HepG2 (cell line): ENCODE data around the gene GRIN3B. TPM values are rescaled to one million over a fixed set of nuclear protein-coding genes. Genes with fewer than 3 reads are reported as not detected.

Experiments
- ATAC-seq: fragments of 200-7000 bp; cut with Tn5 transposase; 3 replicates; pipeline ENCODE4 v1.9.1; 2020; ENCODE audit warnings: mild to moderate bottlenecking, moderate library complexity
- BruUV-seq: library from RNA; stranded (reverse); fragments of 400-500 nt; replicated peaks from 2 replicates; lab custom pipeline; 2021; lab: Mats Ljungman, UMichigan
- CTCF ChIA-PET: fragments of 300-600 bp; formaldehyde crosslinking; extraction: SDS; loops from one replicate; lab custom pipeline; 2021; ENCODE audit warnings: low total read pairs, inconsistent platforms, low intra/inter-chr PET ratio; lab: Yijun Ruan, JAX
- POLR2A ChIA-PET: fragments of 350-600 bp; sonication (Branson Sonifier 250); formaldehyde crosslinking; loops from one replicate; lab custom pipeline; 2020; ENCODE audit warnings: antibody characterized with exemption, inconsistent platforms; lab: Yijun Ruan, JAX
- DNase-seq: peaks from one replicate; pipeline ENCODE4 v3.0.0-alpha.2; 2015; ENCODE audit warnings: low spot score
- FAIRE-seq: peaks from 3 replicates; lab custom pipeline; 2011; peaks lifted over from hg19 to GRCh38; lab: Jason Lieb, UNC
- H2AFZ ChIP-seq: one replicate; pipeline ENCODE4 v1.6.1; 2011; ENCODE audit warnings: low read length, inconsistent platforms
- H3K27ac ChIP-seq: fragments of 300-600 bp; 3 replicates; pipeline ENCODE4 v1.8.0; 2011; ENCODE audit warnings: mixed run types, mild to moderate bottlenecking, mixed read lengths, low read length, inconsistent platforms; ENCODE audit not compliant: insufficient read depth; ENCODE audit errors: extremely low read length
- H3K27me3 ChIP-seq, 2 experiments: fragments of 200-600 bp in 1 of 2; 2 replicates in 1 of 2; 3 replicates in 1 of 2; pipeline versions ENCODE4 v1.6.0 to v1.8.0; 2011; ENCODE audit warnings: low read length in 2 of 2, mild to moderate bottlenecking in 2 of 2, moderate library complexity in 2 of 2, inconsistent platforms in 1 of 2; ENCODE audit not compliant: insufficient read depth in 2 of 2, control insufficient read depth in 1 of 2
- H3K36me3 ChIP-seq, 2 experiments: fragments of 200-600 bp in 1 of 2; replicated peaks in 1 of 2; 2 replicates in 1 of 2; 3 replicates in 1 of 2; pipeline versions ENCODE4 v1.5.1 to v1.8.0; 2011; ENCODE audit warnings: low read length in 2 of 2, inconsistent platforms in 1 of 2; ENCODE audit not compliant: insufficient read depth in 2 of 2, control insufficient read depth in 1 of 2
- H3K4me1 ChIP-seq: 2 replicates; pipeline ENCODE4 v1.5.1; 2012; ENCODE audit warnings: low read length, inconsistent platforms; ENCODE audit not compliant: insufficient read depth
- H3K4me2 ChIP-seq: 2 replicates; pipeline ENCODE4 v1.6.0; 2011; ENCODE audit warnings: low read depth, low read length, inconsistent platforms
- H3K4me3 ChIP-seq, 3 experiments: fragments of 200-600 bp in 1 of 3; sonication (generic), shearing (Covaris generic) in 1 of 3; replicated peaks in 1 of 3; 2 replicates each; pipeline ENCODE4 v1.5.1; 2011 to 2016; ENCODE audit warnings: low read length in 3 of 3, inconsistent platforms in 2 of 3, low read depth in 2 of 3, mild to moderate bottlenecking in 2 of 3, control low read depth in 1 of 3, mixed read lengths in 1 of 3; ENCODE audit not compliant: insufficient read depth in 1 of 3
- H3K79me2 ChIP-seq: one replicate; pipeline ENCODE4 v1.6.1; 2011; ENCODE audit warnings: low read length, inconsistent platforms; ENCODE audit not compliant: insufficient read depth
- H3K9ac ChIP-seq: 2 replicates; pipeline ENCODE4 v1.6.0; 2011; ENCODE audit warnings: mild to moderate bottlenecking, low read depth, low read length, inconsistent platforms; ENCODE audit not compliant: insufficient read depth
- H3K9me3 ChIP-seq: 2 replicates; pipeline ENCODE4 v1.5.1; 2012; ENCODE audit warnings: mild to moderate bottlenecking, low read length
- H4K20me1 ChIP-seq: 2 replicates; pipeline ENCODE4 v1.6.0; 2011; ENCODE audit warnings: inconsistent platforms, mild to moderate bottlenecking, low read length, moderate library complexity; ENCODE audit not compliant: insufficient read depth
- ARNTL ChIP-seq: sonication (generic); formaldehyde crosslinking; IDR thresholded peaks from 2 replicates; pipeline ENCODE4 v1.4.0; 2020; ENCODE audit warnings: mild to moderate bottlenecking, missing genetic modification reagents
- HNRNPUL1 ChIP-seq: fragments of 200-400 bp; formaldehyde crosslinking; IDR thresholded peaks from 2 replicates; pipeline ENCODE4 v1.6.1; 2017; ENCODE audit warnings: low read depth, mild to moderate bottlenecking, low read length, moderate library complexity
- MAFK ChIP-seq, 2 experiments: IDR thresholded peaks in 1 of 2; conservative IDR thresholded peaks in 1 of 2; 2 replicates each; pipeline ENCODE4 v1.6.1; 2011; ENCODE audit warnings: improper control_type of control experiment in 2 of 2, low read length in 2 of 2
- REL ChIP-seq: sonication (generic); formaldehyde crosslinking; conservative IDR thresholded peaks from 2 replicates; pipeline ENCODE4 v1.8.0; 2022; ENCODE audit warnings: mild to moderate bottlenecking, missing genetic modification reagents, moderate library complexity
- SIX4 ChIP-seq: sonication (generic); formaldehyde crosslinking; IDR thresholded peaks from 2 replicates; pipeline ENCODE4 v1.4.0; 2020; ENCODE audit warnings: missing genetic modification reagents
- ZNF180 ChIP-seq: sonication (generic); formaldehyde crosslinking; IDR thresholded peaks from 2 replicates; pipeline ENCODE4 v1.4.0; 2020; ENCODE audit warnings: low read depth, missing genetic modification reagents, borderline replicate concordance
- ZNF264 ChIP-seq: sonication (generic); formaldehyde crosslinking; IDR thresholded peaks from 2 replicates; pipeline ENCODE4 v1.4.0; 2020; ENCODE audit warnings: missing genetic modification reagents
- ZNF484 ChIP-seq: sonication (generic); formaldehyde crosslinking; IDR thresholded peaks from 2 replicates; pipeline ENCODE4 v1.5.1; 2020; ENCODE audit warnings: mild to moderate bottlenecking, low read depth, missing genetic modification reagents, borderline replicate concordance
- ZNF614 ChIP-seq: IDR thresholded peaks from 2 replicates; pipeline ENCODE4 v1.6.1; 2018; ENCODE audit warnings: missing biosample characterization, missing genetic modification reagents, inconsistent platforms, borderline replicate concordance
- ZNF678 ChIP-seq: sonication (generic); formaldehyde crosslinking; IDR thresholded peaks from 2 replicates; pipeline ENCODE4 v1.4.0; 2020; ENCODE audit warnings: mild to moderate bottlenecking, missing genetic modification reagents
- WGBS: methylation state at CpG from one replicate; pipeline ENCODE4 v1.1.6; 2017; ENCODE audit warnings: low lambda C conversion rate; 5-methylcytosine and 5-hydroxymethylcytosine counted together
- in situ Hi-C: cut with HindIII; loops from 2 replicates; pipeline ENCODE4 v1.10.0; 2017; ENCODE audit warnings: low pct_unique_long_range_greater_than_20kb; ENCODE audit not compliant: extremely low pct_ligation_motif_present
- intact Hi-C: fragments of 100-400 bp; cut with micrococcal nuclease; formaldehyde crosslinking; loops from one replicate; pipeline ENCODE4 v1.10.0; 2022; ENCODE audit not compliant: unreplicated experiment
- polyA plus RNA-seq, 8 experiments: library from polyadenylated mRNA; depleted of rRNA in 3 of 8; stranded (reverse) in 7 of 8; unstranded in 1 of 8; fragments of >200 nt; fragmentation: Illumina TruSeq in 4 of 8; extraction: Trizol in 4 of 8; gene quantifications; 2 replicates each; pipeline versions ENCODE4 v1.2.1 to v1.2.3, GENCODE V29; 2011 to 2016; ENCODE audit warnings: low read depth in 4 of 8, missing spikeins in 1 of 8, mixed read lengths in 1 of 8; ENCODE audit not compliant: insufficient read depth in 1 of 8
- total RNA-seq, 5 experiments: library from RNA; depleted of rRNA; stranded (reverse); fragments of >200 nt; fragmentation: Illumina TruSeq; extraction: Trizol; gene quantifications; 2 replicates each; pipeline ENCODE4 v1.2.3, GENCODE V29; 2016; ENCODE audit warnings: low read depth in 1 of 5
- TF ChIP-seq, protein P1 (sequence below): sonication (generic); formaldehyde crosslinking; IDR thresholded peaks from 2 replicates; pipeline ENCODE4 v1.4.0; 2020; ENCODE audit warnings: missing genetic modification reagents
- TF ChIP-seq, protein P2 (sequence below): sonication (generic); formaldehyde crosslinking; IDR thresholded peaks from 2 replicates; pipeline ENCODE4 v1.8.0; 2022; ENCODE audit warnings: missing genetic modification reagents, mild to moderate bottlenecking, moderate library complexity, borderline replicate concordance

The GRIN3B gene
- total and polyA plus RNA-seq, 2 of the 13 experiments (the other 11 are each of a cell fraction or from before 2014, with no cell fraction given), result 0.07 to 0.20 TPM

DNA sequence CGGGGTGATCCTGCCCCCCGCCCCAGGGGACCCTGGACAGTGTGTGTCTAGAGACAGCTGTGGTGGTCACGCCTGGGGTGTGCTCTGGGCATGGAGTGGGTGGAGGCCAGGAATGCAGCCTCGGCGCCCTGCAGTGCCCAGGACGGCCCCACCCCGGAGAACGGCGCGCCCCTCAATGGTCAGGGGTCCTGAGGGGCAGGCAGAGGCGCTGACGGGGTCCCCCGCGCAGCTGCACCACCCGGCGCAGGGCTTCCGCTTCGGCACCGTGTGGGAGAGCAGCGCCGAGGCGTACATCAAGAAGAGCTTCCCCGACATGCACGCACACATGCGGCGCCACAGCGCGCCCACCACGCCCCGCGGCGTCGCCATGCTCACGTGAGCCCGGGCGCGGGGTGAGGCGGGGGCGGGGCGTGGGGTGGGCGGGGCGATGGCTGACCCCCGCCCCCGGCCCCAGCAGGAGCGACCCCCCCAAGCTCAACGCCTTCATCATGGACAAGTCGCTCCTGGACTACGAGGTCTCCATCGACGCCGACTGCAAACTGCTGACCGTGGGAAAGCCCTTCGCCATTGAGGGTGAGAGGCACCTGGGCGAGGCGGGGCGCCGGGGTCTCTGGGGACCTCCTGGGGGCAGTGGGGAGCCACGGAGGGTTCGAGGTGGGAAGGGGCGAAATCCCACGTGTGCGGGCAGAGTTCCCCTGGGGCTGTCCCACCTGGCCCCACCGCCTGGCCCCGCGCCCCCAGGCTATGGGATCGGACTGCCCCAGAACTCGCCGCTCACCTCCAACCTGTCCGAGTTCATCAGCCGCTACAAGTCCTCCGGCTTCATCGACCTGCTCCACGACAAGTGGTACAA is 7.4 kb downstream of the GRIN3B start:
- no peak for FAIRE-seq
- peaks cover 0 to 1% of the 10 kb centered on the region in 2 experiments; a peak in 1 of 5 replicates for H3K36me3 ChIP-seq
- no peak for ATAC-seq

DNA sequence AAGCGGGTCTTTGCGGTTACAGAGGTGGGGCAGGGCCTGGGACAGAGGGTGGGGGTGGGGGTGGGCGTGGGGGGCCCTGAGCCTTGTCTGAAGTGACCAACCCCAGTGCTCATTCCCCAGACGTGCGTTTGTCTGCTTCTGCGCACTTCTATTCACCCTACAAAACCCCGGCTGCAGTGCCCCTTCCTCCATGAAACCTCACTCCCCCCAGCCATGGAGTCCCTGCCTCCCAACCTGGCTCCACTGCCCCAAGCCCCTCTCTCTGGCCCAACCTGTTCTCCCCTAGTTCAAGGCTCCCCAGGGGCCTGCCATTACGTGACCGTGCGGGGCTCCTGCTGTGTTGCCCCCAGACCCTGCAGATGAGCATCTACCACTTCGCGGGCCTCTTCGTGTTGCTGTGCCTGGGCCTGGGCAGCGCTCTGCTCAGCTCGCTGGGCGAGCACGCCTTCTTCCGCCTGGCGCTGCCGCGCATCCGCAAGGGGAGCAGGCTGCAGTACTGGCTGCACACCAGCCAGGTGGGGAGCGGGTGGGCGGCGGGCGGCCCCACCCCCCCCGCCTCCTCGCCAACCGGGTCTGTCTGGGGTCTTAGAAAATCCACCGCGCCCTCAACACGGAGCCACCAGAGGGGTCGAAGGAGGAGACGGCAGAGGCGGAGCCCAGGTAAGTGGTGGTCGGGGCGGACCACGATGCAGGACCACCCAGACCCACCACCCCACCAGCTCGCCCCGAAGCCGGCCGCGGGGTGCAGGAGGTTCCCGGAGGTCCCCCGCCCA is 8.2 kb downstream of the GRIN3B start:
- Histone ChIP-seq H2AFZ (no peak overlapping the region), H4K20me1 (no peaks in the 10 kb centered on the region), H3K36me3 (peaks cover 7% of the 10 kb centered on the region in 2 experiments; a peak in 3 of 5 replicates), H3K4me1 (peaks cover 13% of the 10 kb centered on the region), H3K9ac (no peak overlapping the region), H3K27me3 (peaks cover 6 to 16% of the 10 kb centered on the region in 2 experiments), H3K9me3 (no peaks in the 10 kb centered on the region), H3K79me2 (no peaks in the 10 kb centered on the region), H3K27ac (no peak overlapping the region), H3K4me3 (no peak overlapping the region), H3K4me2 (no peak overlapping the region)
- no peak for DNase-seq
- ChIA-PET CTCF (no interaction called here), POLR2A (no interaction called here)
- BruUV-seq, result no TSS peak
- no peak for FAIRE-seq
- WGBS, result 98% methylated on average over 32 of the region's 45 CpGs
- intact Hi-C loops (no loop called here), in situ Hi-C loops (no loop called here)
- no peak for ATAC-seq
- no peak for TF ChIP-seq SIX4 (CRISPR knock-in tag)
- no peak for TF ChIP-seq ZNF180
- no peak for TF ChIP-seq ZNF264 (CRISPR knock-in tag)
- TF ChIP-seq, protein P1, sequence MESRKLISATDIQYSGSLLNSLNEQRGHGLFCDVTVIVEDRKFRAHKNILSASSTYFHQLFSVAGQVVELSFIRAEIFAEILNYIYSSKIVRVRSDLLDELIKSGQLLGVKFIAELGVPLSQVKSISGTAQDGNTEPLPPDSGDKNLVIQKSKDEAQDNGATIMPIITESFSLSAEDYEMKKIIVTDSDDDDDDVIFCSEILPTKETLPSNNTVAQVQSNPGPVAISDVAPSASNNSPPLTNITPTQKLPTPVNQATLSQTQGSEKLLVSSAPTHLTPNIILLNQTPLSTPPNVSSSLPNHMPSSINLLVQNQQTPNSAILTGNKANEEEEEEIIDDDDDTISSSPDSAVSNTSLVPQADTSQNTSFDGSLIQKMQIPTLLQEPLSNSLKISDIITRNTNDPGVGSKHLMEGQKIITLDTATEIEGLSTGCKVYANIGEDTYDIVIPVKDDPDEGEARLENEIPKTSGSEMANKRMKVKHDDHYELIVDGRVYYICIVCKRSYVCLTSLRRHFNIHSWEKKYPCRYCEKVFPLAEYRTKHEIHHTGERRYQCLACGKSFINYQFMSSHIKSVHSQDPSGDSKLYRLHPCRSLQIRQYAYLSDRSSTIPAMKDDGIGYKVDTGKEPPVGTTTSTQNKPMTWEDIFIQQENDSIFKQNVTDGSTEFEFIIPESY (CRISPR knock-in tag), result peak; percentile 26; the same call in 1 of the 2 replicates
- TF ChIP-seq ZNF484 (CRISPR knock-in tag), result no peak
- TF ChIP-seq, protein P2, sequence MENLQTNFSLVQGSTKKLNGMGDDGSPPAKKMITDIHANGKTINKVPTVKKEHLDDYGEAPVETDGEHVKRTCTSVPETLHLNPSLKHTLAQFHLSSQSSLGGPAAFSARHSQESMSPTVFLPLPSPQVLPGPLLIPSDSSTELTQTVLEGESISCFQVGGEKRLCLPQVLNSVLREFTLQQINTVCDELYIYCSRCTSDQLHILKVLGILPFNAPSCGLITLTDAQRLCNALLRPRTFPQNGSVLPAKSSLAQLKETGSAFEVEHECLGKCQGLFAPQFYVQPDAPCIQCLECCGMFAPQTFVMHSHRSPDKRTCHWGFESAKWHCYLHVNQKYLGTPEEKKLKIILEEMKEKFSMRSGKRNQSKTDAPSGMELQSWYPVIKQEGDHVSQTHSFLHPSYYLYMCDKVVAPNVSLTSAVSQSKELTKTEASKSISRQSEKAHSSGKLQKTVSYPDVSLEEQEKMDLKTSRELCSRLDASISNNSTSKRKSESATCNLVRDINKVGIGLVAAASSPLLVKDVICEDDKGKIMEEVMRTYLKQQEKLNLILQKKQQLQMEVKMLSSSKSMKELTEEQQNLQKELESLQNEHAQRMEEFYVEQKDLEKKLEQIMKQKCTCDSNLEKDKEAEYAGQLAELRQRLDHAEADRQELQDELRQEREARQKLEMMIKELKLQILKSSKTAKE, result no peak
- TF ChIP-seq REL (CRISPR knock-in tag), result no peak
- no peak for TF ChIP-seq ARNTL (CRISPR knock-in tag)
- no peak for TF ChIP-seq ZNF678
- no peak for TF ChIP-seq ZNF614 (CRISPR knock-in tag)

More for the DNA sequence above, 7.4 kb downstream of the GRIN3B start:
- Histone ChIP-seq H3K4me3 (no peak overlapping the region), H4K20me1 (no peaks in the 10 kb centered on the region), H3K9me3 (no peaks in the 10 kb centered on the region), H3K27me3 (peaks cover 8 to 24% of the 10 kb centered on the region in 2 experiments), H3K9ac (no peak overlapping the region), H3K79me2 (no peaks in the 10 kb centered on the region), H3K27ac (no peak overlapping the region), H3K4me1 (peaks cover 13% of the 10 kb centered on the region), H3K4me2 (no peak overlapping the region), H2AFZ (no peak overlapping the region)
- CTCF ChIA-PET, result no interaction called here
- in situ Hi-C loops, result no loop called here
- no peak for TF ChIP-seq HNRNPUL1
- TF ChIP-seq MAFK (conservative IDR thresholded peaks at IDR 0.05 in 1 of 2, IDR thresholded peaks at IDR 0.05 in 1 of 2; ENCODE audit: low read length in 2 of 2), result 0 out of 4 replicates have a peak, but pooled peaks of 1 of the 2 experiments have one; percentile 3
- no peak for DNase-seq
- POLR2A ChIA-PET, result no interaction called here
- no TSS peak for BruUV-seq
- intact Hi-C loops, result no loop called here
- 92% methylated on average over 27 of the region's 73 CpGs for WGBS
